ENCODE measurements around the gene TEX52.

TEX52 gene

DNA sequence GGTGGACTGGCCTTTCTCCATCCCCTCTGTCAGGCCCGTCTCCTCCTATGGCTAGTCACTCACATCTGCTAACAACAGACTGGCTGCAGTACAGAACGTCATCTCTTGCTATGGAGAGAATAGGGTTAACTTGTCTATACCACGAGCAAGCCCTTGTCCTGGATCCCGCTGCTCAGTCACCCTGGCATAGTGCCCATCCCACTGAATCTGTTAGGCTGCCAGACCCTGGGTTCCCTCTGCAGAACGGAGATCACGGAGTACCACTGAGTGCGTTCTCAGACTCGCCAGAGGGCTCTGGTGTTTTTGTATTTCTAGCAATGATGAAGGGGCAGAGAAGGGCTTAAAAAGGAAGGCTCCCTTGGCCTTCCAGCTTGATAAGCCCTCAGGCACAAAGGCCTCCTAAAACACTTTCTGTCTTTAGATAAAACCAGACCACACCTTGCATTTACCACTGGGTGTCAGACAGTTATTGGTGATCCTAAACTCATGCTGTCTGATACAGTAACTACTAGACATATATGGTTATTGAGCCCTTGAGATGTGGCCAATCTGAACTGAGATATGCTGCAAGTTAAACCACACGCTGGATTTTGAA, 15.7 kb downstream of the TEX52 start:
- H3K4me3 ChIP-seq (ENCODE audit: low read depth, low read length): no peak overlapping the region
- DNase-seq (ENCODE audit: low read depth): no peak
- TF ChIP-seq, protein P1, sequence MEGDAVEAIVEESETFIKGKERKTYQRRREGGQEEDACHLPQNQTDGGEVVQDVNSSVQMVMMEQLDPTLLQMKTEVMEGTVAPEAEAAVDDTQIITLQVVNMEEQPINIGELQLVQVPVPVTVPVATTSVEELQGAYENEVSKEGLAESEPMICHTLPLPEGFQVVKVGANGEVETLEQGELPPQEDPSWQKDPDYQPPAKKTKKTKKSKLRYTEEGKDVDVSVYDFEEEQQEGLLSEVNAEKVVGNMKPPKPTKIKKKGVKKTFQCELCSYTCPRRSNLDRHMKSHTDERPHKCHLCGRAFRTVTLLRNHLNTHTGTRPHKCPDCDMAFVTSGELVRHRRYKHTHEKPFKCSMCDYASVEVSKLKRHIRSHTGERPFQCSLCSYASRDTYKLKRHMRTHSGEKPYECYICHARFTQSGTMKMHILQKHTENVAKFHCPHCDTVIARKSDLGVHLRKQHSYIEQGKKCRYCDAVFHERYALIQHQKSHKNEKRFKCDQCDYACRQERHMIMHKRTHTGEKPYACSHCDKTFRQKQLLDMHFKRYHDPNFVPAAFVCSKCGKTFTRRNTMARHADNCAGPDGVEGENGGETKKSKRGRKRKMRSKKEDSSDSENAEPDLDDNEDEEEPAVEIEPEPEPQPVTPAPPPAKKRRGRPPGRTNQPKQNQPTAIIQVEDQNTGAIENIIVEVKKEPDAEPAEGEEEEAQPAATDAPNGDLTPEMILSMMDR (IDR thresholded peaks at IDR 0.05; ENCODE audit: low read depth, low read length, missing control alignments): no peak

DNA sequence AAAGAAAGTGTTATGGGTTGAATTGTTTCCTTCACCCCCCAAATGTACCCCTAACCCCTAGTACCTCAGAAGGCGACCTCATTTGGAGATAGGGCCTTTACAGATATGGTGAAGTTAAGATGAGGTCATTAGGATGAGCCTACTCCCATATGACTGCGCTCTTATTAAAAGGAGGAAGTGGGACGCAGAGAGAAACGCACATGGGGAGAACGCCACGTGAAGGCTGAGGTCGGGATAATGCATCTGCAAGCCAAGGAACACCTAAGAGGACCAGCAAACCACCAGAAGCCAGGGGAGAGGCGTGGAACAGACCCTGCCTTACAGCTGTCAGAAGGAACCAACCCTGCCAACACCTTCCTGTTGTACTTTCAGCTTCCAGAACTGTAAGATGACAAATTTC, 20.3 kb downstream of the TEX52 start:
- DNase-seq (ENCODE audit: low read depth): no peak
- TF ChIP-seq, protein P1 (IDR thresholded peaks at IDR 0.05; ENCODE audit: low read depth, low read length, missing control alignments): no peak
- H3K4me3 ChIP-seq (ENCODE audit: low read depth, low read length): no peak overlapping the region

DNA sequence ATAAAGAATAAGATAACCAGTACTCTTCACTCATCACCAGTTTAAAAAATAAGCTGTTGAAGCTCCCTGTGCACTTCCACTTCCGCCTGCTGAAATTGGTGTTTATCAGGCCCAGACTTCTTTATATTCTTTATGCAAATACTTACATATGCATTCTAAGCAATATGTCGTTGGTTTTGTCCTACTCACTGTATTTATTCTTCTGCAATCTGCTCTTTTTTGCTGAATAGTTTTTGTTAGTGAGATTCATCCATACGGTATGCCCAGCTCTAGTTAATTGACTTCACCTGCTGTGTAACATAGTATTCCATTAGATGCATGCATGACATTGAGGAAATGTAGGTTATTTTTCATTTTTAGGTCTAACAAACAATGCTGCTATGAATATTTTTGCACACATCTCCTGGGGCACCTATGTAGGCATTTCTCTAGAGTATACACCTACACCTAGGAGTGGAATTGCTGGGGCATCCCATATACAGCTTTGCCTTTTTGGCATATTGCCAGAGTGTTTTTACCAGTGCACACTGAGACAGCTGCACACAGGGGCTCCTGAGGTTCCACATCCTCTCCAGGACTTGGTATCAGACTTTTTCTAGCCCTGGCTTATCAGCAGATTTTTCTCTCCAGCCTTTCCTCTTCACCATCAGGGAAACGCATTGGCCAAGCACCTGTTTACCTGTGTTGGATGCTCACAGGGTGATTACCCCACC, 21.0 kb downstream of the TEX52 start:
- H3K4me3 ChIP-seq (ENCODE audit: low read depth, low read length): no peak overlapping the region
- no peak for DNase-seq (ENCODE audit: low read depth)
- TF ChIP-seq, protein P1 (IDR thresholded peaks at IDR 0.05; ENCODE audit: low read depth, low read length, missing control alignments): no peak

DNA sequence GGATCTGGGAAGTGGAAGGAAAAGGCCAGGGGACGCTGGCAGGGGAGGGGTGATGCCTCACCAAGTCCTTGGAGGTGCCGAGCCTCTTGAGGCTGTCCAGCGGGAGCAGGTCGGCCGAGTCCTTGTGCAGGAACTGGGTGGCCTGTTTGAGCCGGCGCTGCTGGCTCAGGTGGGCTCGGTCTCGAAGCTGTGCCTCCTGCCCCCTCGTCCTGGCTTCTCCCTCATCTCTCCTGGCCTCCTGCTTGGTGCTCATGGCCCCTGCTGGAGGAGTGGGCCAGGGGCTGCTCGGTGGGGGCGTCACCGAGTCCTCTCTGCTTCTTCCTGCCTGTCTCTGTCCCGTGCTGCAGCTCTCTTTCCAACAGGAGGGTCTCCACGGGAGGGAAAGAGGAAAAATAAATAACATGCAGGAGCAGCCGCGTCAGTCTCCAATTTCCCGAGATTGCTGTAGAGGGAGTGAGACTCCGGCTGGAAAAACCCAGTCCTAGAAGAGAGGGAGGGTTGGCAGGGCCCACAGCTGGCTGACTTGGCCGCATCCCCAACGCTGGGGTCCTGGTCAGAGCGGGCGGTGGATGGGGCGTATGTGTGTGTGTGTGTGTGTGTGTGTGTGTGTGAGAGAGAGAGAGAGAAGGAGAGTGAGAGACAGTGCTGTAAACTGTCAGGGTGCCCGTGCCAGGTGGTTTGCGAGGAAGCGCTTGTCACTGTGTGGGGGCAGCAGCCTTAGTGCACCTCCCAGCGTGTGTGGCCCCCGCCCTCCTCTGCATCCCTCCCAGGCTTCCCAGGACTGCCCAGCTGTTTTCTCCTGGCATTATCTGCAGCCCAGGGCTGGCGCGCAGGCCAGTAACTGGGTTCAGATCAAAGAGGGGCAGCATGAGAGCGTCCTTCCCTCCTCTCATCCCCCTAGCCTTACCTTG, 22.0 kb downstream of the TEX52 start, which contains the start of gene NRIP2:
NRIP2 (minus strand) TSS at position 455 of the 911 bp plus-strand sequence; CDS start at position 403, 52 bp downstream.
- H3K4me3 ChIP-seq (ENCODE audit: low read depth, low read length): no peak within 1 kb of the TSS
- no peak for DNase-seq (ENCODE audit: low read depth)
- TF ChIP-seq, protein P1 (IDR thresholded peaks at IDR 0.05; ENCODE audit: low read depth, low read length, missing control alignments): no peak

DNA sequence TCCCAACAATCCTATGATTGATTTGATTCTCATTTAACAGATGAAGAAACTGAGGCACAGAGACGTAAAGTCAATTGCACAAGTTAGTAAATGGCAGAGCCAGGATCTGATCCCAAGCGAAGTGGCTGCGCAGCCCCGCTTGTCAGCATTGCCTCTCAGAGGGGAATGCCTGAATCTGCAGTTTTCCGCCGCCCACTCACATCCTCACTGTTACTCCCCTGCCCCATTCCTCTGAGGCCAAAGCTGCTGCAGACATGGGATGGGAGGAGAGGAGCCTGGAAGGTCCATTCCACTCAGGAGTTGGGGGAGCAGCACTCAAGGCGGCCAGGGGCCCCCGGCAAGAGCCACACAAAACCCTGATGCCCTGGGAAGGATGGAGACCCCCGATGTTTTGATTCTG, 23.0 kb downstream of the TEX52 start:
- no peak overlapping the region for H3K4me3 ChIP-seq (ENCODE audit: low read depth, low read length)
- TF ChIP-seq, protein P1 (IDR thresholded peaks at IDR 0.05; ENCODE audit: low read depth, low read length, missing control alignments): no peak
- DNase-seq (ENCODE audit: low read depth): no peak

DNA sequence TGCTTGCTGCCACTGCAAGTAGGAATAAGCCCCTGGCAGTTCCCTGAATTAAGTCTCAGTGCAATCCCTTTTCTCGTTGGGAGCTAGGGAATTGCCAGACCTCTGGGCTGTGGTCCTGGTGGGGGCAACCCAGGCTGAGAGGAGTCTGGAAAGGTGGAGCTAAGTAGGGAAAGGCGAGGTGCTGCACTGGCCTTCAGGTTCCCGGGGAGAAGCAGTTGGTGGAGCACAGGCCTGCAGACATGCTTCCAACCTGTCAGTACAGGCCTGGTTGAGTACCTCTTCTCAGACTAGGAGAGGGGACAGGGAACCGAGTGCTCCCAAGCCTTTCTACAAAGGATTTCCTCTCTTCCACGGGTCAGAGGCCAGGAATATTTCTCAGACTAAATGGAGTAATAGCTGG, 23.5 kb downstream of the TEX52 start:
- no peak for DNase-seq (ENCODE audit: low read depth)
- H3K4me3 ChIP-seq (ENCODE audit: low read depth, low read length): no peak overlapping the region
- TF ChIP-seq, protein P1 (IDR thresholded peaks at IDR 0.05; ENCODE audit: low read depth, low read length, missing control alignments): no peak
